CD4-positive, alpha-beta memory T cell (primary cell): ENCODE measurements around the gene RIPK4. TPM values are rescaled to one million over a fixed set of nuclear protein-coding genes. Genes with fewer than 3 reads are reported as not detected.
"Not testable (repeated sequence)": the region's sequence is repeated elsewhere in the genome, so short reads cannot be mapped to it uniquely, and the experiment has no call there.

Experiments used
- CTCF ChIA-PET: fragments of 350-600 bp; sonication (Branson Sonifier 250); formaldehyde crosslinking; loops from one replicate; lab custom pipeline; 2021; ENCODE audit warnings: inconsistent platforms; ENCODE audit not compliant: partially characterized antibody; lab: Charles Lee
- POLR2A ChIA-PET: fragments of 350-600 bp; sonication (Branson Sonifier 250); formaldehyde crosslinking; loops from one replicate; lab custom pipeline; 2021; ENCODE audit not compliant: partially characterized antibody; lab: Charles Lee
- DNase-seq, 5 donors: peaks; one replicate each; pipeline versions ENCODE4 v3.0.0 to v3.0.0-alpha.2; 2020 to 2022; ENCODE audit warnings: mixed read lengths in 1 of 5
- H3K27ac ChIP-seq: one replicate; pipeline ENCODE4 v1.7.0; 2013; ENCODE audit warnings: low read depth, low read length
- H3K27me3 ChIP-seq: 2 replicates; pipeline ENCODE4 v1.7.0; 2013; ENCODE audit warnings: mild to moderate bottlenecking, low read length, moderate library complexity; ENCODE audit not compliant: insufficient read depth
- H3K36me3 ChIP-seq: 2 replicates; pipeline ENCODE4 v1.7.0; 2013; ENCODE audit warnings: mild to moderate bottlenecking, low read length, moderate library complexity; ENCODE audit not compliant: insufficient read depth
- H3K4me1 ChIP-seq: 2 replicates; pipeline ENCODE4 v1.7.0; 2013; ENCODE audit warnings: mild to moderate bottlenecking, low read length, moderate library complexity; ENCODE audit not compliant: insufficient read depth
- H3K4me3 ChIP-seq, 2 donors: one replicate each; pipeline ENCODE4 v1.7.0; 2013; ENCODE audit warnings: low read length in 2 of 2, mild to moderate bottlenecking in 1 of 2
- H3K9me3 ChIP-seq, 2 donors: one replicate each; pipeline ENCODE4 v1.7.0; 2013; ENCODE audit warnings: low read length in 2 of 2, control low read depth in 1 of 2; ENCODE audit not compliant: control insufficient read depth in 1 of 2
- H3K27ac Mint-ChIP-seq, 7 donors: one replicate each; pipeline ENCODE4 v1.8.0; 2020 to 2021; ENCODE audit warnings: mixed read lengths in 7 of 7, mild to moderate bottlenecking in 6 of 7, inconsistent platforms in 3 of 7, moderate library complexity in 3 of 7
- H3K27me3 Mint-ChIP-seq, 2 donors: one replicate each; pipeline ENCODE4 v1.8.0; 2020 to 2021; ENCODE audit warnings: mixed read lengths in 2 of 2
- H3K36me3 Mint-ChIP-seq, 2 donors: one replicate each; pipeline ENCODE4 v1.8.0; 2020 to 2021; ENCODE audit warnings: mixed read lengths in 2 of 2, inconsistent platforms in 1 of 2, mild to moderate bottlenecking in 1 of 2
- H3K4me1 Mint-ChIP-seq, 4 donors: one replicate each; pipeline ENCODE4 v1.8.0; 2020 to 2021; ENCODE audit warnings: mixed read lengths in 4 of 4, mild to moderate bottlenecking in 1 of 4
- H3K4me3 Mint-ChIP-seq, 8 donors: one replicate each; pipeline ENCODE4 v1.8.0; 2020 to 2021; ENCODE audit warnings: mixed read lengths in 8 of 8, mild to moderate bottlenecking in 7 of 8, moderate library complexity in 6 of 8, inconsistent platforms in 3 of 8
- H3K9me3 Mint-ChIP-seq, 8 donors: one replicate each; pipeline ENCODE4 v1.8.0; 2020 to 2021; ENCODE audit warnings: mixed read lengths in 8 of 8, mild to moderate bottlenecking in 5 of 8, inconsistent platforms in 3 of 8, moderate library complexity in 1 of 8
- intact Hi-C: fragments of 100-400 bp; cut with micrococcal nuclease; formaldehyde crosslinking; loops from one replicate; pipeline ENCODE4 v1.15.1; 2023
- polyA plus RNA-seq, 2 donors: library from polyadenylated mRNA; unstranded; fragments of 300-500 nt; fragmentation: Illumina TruSeq; gene quantifications; one replicate each; pipeline ENCODE4 v1.2.3, GENCODE V29; 2021
- total RNA-seq, 2 experiments: library from RNA; stranded (reverse); gene quantifications; one replicate each; pipeline ENCODE4 v1.2.3, GENCODE V29; 2021

RIPK4 gene
- total and polyA plus RNA-seq, 4 experiments from 2014 or later = 0.16 to 0.36 (median 0.26) TPM; not detected in 1

DNA sequence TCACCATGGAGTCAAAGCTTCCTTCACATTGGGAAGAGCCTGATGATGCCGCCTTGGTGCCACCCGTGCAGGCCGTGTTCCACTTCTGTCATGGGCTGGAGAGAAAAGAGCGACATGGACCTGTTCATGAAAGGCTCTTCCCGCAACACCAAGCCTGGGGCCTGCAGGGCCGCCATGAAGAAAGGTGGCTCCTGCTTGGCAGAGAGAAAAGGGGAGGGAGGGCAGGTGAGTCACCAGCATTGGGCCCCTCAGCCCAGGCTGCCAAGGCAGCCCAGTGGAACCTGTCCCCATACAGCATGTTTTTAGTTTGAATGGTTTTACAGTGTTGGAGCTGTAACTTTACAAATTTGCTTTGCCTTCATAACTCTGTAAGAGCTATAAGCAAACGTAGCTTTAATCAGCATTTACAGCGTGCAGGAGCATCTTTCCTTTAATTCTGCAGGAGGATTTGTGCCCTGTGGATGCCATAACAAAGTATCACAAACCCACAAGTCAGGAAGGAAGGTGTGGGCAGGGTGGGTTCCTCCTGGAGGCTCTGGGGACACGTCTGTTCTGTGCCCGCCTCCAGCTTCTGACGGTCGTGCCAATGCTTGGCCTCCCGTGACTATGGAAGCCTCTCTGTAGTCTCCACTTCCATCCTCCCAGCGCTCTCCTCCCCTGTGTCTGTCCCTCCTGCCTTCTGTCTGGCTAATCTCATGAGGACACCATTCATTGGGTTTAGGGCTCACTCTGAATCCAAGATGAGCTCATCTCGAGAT lies 49.1 kb downstream of the RIPK4 start:
- intact Hi-C loops = no loop called here
- Mint-ChIP-seq H3K27me3 (peaks cover 38 to 44% of the 10 kb centered on the region in 2 donors), H3K27ac (no peak overlapping the region), H3K4me3 (no peak overlapping the region), H3K9me3 (no peaks in the 10 kb centered on the region), H3K4me1 (no peaks in the 10 kb centered on the region), H3K36me3 (no peaks in the 10 kb centered on the region)
- H3K36me3 ChIP-seq = no peaks in the 10 kb centered on the region
- H3K4me1 ChIP-seq = no peaks in the 10 kb centered on the region
- ChIA-PET CTCF (interaction anchor here (1.3 kb wide), 1 partner anchor 434 kb away, joined by 3 read pairs; no protein-coding TSS in a partner anchor), POLR2A (no interaction called here)
- H3K27ac ChIP-seq = no peak overlapping the region
- H3K4me3 ChIP-seq = no peak overlapping the region
- no peaks in the 10 kb centered on the region for H3K27me3 ChIP-seq
- no peaks in the 10 kb centered on the region for H3K9me3 ChIP-seq
- no peak for DNase-seq

DNA sequence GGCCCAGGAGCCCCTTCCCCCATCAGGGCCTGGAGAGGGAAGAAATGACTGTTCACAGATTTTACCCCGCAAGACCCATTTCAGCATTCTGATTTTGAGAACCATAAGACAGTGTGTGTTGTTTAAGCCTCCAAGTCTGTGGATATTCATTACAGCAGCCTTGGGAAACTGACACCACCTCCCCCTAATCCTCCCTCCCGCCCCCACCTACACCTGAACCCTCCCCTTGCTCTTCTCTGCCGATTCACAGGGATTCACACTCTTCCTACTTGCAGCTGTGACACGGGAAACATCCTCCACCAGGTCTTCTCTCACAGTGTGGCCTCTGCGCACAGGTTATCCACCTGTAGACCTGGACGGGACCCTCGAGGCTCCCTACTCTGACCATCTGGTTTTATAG lies 50.1 kb downstream of the RIPK4 start:
- H3K4me3 ChIP-seq = no peak overlapping the region
- Mint-ChIP-seq H3K27me3 (peaks cover 34 to 39% of the 10 kb centered on the region in 2 donors), H3K4me1 (peaks cover 0 to 2% (median 0%) of the 10 kb centered on the region in 4 donors), H3K27ac (no peak overlapping the region), H3K36me3 (no peaks in the 10 kb centered on the region), H3K4me3 (no peak overlapping the region), H3K9me3 (no peaks in the 10 kb centered on the region)
- no peaks in the 10 kb centered on the region for H3K27me3 ChIP-seq
- DNase-seq = no peak
- H3K27ac ChIP-seq = no peak overlapping the region
- H3K9me3 ChIP-seq = no peaks in the 10 kb centered on the region
- intact Hi-C loops = no loop called here
- H3K36me3 ChIP-seq = no peaks in the 10 kb centered on the region
- H3K4me1 ChIP-seq = no peaks in the 10 kb centered on the region
- CTCF ChIA-PET = no interaction called here
- POLR2A ChIA-PET = no interaction called here

DNA sequence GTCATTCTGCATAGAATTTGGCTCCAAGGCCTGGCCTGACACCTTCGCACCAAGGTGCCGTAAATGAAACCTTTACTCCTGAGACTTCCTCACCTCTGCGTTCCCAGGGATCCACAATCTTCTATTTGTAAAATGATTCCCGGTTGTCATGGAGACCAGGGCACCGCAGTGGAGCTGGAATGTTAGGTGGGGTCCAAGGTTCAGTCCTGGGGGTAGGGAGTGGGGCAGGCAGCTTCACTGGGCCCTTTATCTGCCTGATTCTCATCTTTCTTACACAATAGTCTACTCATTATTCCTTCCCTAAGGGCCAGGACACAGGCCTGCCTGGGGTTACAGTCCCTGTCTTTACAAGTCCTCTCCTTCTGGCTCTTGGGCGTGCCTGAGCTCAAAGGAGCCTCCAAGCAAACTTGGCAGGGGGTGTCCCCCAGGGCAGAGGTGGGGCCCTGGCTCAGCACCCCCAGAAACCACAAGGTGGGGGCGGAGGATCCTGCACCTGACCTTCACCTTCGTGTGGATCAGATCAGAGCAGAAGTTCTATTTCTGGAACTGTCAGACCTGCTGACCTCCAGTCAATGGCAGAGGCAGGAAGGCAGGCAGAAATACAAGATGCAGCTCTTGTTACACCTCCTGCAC lies 51.1 kb downstream of the RIPK4 start:
- no peak overlapping the region for H3K27ac ChIP-seq
- no peak for DNase-seq
- H3K4me1 Mint-ChIP-seq = peaks cover 0 to 2% (median 0%) of the 10 kb centered on the region in 4 donors
- intact Hi-C loops = no loop called here
- no peaks in the 10 kb centered on the region for H3K36me3 ChIP-seq
- no peak overlapping the region for H3K4me3 Mint-ChIP-seq
- no peak overlapping the region for H3K27ac Mint-ChIP-seq
- H3K36me3 Mint-ChIP-seq = no peaks in the 10 kb centered on the region
- H3K9me3 Mint-ChIP-seq = no peaks in the 10 kb centered on the region
- H3K4me1 ChIP-seq = no peaks in the 10 kb centered on the region
- no peaks in the 10 kb centered on the region for H3K27me3 ChIP-seq
- H3K9me3 ChIP-seq = no peaks in the 10 kb centered on the region
- H3K27me3 Mint-ChIP-seq = peaks cover 38 to 46% of the 10 kb centered on the region in 2 donors
- ChIA-PET CTCF (no interaction called here), POLR2A (no interaction called here)
- no peak overlapping the region for H3K4me3 ChIP-seq

DNA sequence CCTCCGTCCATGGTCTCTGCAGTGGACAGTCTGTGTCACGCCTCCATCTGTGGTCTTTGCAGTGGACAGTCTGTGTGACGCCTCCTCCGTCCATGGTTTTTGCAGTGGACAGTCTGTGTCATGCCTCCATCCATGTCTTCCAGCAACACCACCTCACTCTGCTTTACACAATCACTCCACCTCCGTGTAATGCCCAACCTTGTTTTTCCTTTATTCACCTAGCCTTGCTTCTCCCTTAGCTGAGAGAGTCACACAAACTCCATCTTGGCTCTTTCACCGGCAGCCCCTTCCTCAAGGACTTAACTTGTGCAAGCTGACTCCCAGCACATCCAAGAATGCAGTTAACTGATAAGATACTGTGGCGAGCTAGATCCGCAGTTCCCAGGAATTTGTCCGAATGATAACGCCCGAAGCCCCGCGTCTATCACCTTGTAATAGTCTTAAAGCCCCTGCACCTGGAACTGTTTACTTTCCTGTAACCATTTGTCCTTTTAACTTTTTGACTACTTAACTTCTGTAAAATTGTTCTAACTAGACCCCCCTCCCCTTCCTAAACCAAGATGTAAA lies 52.5 kb downstream of the RIPK4 start:
- H3K4me1 ChIP-seq, H3K9me3 ChIP-seq, H3K27ac ChIP-seq, H3K4me3 ChIP-seq, CTCF ChIA-PET, H3K27ac Mint-ChIP-seq, H3K27me3 ChIP-seq, DNase-seq, H3K4me1 Mint-ChIP-seq, H3K36me3 ChIP-seq, H3K9me3 Mint-ChIP-seq, intact Hi-C loops, H3K36me3 Mint-ChIP-seq, POLR2A ChIA-PET, H3K4me3 Mint-ChIP-seq: not testable (repeated sequence)
- peaks cover 34 to 43% of the 10 kb centered on the region in 2 donors for H3K27me3 Mint-ChIP-seq

DNA sequence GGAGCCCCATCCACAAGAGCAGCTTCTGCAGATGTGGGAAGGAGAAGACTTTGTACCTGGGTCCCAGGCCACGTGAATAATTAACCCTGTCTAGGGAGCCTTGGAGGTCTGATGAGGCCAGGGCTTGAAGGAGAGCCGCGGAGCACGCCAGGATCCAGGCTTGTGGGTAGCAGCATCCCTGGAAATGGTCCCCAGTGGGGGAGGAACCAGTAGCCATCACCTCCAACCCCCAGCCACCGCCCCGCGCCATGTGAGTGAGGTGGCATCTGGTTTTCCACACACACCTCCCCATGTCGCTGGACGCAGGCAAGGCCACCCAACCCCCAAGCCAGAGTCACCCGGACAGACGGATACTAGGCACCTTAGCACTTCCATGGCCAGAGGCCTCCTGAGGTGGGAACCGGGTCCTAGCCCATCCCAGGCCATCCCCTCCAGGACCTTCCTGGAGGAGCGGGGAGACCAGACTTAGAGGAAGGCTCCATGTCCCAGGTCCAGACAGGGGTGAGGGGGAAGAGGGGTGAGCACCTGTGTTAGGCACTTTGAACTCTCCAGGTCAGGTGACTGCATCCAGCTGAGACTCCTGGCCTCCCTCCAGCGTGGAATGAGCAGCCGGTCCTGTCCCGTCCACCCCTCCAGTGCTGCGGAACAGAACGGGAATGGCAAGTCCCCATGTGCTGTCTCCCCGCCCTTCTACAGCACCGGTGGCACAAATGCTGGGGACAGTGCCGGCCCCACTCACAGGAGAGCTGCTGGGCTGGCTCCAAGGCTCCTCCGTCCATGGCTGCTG lies 53.2 kb downstream of the RIPK4 start:
- no peaks in the 10 kb centered on the region for H3K9me3 ChIP-seq
- Mint-ChIP-seq H3K36me3 (no peaks in the 10 kb centered on the region), H3K4me1 (peaks cover 0 to 2% (median 0%) of the 10 kb centered on the region in 4 donors), H3K27me3 (peaks cover 38 to 50% of the 10 kb centered on the region in 2 donors), H3K27ac (no peak overlapping the region), H3K4me3 (no peak overlapping the region), H3K9me3 (no peaks in the 10 kb centered on the region)
- H3K36me3 ChIP-seq = no peaks in the 10 kb centered on the region
- H3K4me3 ChIP-seq = no peak overlapping the region
- DNase-seq = no peak
- ChIA-PET POLR2A (no interaction called here), CTCF (no interaction called here)
- H3K4me1 ChIP-seq = no peaks in the 10 kb centered on the region
- no peaks in the 10 kb centered on the region for H3K27me3 ChIP-seq
- intact Hi-C loops = no loop called here
- no peak overlapping the region for H3K27ac ChIP-seq

DNA sequence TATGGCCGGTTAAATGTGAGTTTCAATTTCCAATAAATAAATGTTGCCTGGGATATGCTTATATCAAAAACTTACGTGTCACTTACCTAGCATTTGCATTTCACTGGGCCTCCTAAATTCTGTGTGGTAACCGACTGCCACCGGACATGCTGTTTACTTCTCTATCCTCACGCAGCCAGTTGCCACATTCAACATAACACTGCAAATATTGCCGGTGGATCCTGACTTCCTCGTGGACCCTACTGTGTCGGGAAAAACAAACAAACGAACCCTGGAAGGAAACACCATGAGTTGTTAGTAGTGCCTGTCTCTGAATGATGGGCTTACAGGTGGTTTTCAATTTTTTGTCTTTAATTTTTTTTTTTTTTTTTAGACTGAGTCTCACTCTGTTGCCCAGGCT lies 54.1 kb downstream of the RIPK4 start:
- ChIA-PET CTCF (no interaction called here), POLR2A (no interaction called here)
- Histone ChIP-seq H3K4me3 (no peak overlapping the region), H3K4me1 (no peaks in the 10 kb centered on the region), H3K36me3 (no peaks in the 10 kb centered on the region), H3K27me3 (no peaks in the 10 kb centered on the region), H3K9me3 (no peaks in the 10 kb centered on the region), H3K27ac (no peak overlapping the region)
- H3K27me3 Mint-ChIP-seq = peaks cover 38 to 51% of the 10 kb centered on the region in 2 donors
- no peak for DNase-seq
- peaks cover 0 to 2% (median 0%) of the 10 kb centered on the region in 4 donors for H3K4me1 Mint-ChIP-seq
- H3K36me3 Mint-ChIP-seq = no peaks in the 10 kb centered on the region
- H3K4me3 Mint-ChIP-seq = no peak overlapping the region
- intact Hi-C loops = no loop called here
- H3K9me3 Mint-ChIP-seq = no peaks in the 10 kb centered on the region
- peak overlapping the region in 1 of 7 donors; percentile 3 for H3K27ac Mint-ChIP-seq

DNA sequence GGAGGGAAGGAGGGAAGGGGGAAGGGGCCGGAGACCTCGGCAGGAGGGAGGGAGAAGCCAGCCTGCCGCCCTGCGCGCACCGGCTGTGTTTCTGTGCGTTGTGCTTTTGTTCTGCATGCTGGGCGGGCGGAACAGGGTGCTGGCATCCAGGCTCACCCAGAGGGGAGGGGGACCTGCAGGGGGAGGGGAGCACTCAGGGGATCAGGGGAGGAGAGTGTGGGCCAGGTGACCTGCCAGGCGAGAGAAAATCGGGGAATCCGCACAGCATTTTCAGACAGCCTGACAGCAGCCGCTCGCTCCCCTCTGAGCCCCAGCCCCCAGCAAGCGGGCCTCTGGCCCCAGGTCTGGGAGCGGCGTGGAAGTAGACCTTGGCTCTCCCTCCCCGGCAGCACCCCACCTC lies 54.7 kb downstream of the RIPK4 start:
- Mint-ChIP-seq H3K27me3 (peaks cover 38 to 55% of the 10 kb centered on the region in 2 donors), H3K27ac (no peak overlapping the region), H3K4me3 (no peak overlapping the region), H3K4me1 (peaks cover 0 to 2% (median 0%) of the 10 kb centered on the region in 4 donors), H3K9me3 (peaks cover 0 to 4% (median under 1%) of the 10 kb centered on the region in 8 donors), H3K36me3 (no peaks in the 10 kb centered on the region)
- Histone ChIP-seq H3K27ac (no peak overlapping the region), H3K4me3 (no peak overlapping the region), H3K9me3 (no peaks in the 10 kb centered on the region), H3K4me1 (no peaks in the 10 kb centered on the region), H3K27me3 (no peaks in the 10 kb centered on the region), H3K36me3 (no peaks in the 10 kb centered on the region)
- intact Hi-C loops = no loop called here
- ChIA-PET POLR2A (no interaction called here), CTCF (no interaction called here)
- DNase-seq = no peak
